IMR-90 (cell line): Measurements from ENCODE around the gene ARHGEF38. TPM values are rescaled to one million over a fixed set of nuclear protein-coding genes. Genes with fewer than 3 reads are reported as not detected.

Experiments
- ATAC-seq: fragments of 200-7000 bp; cut with Tn5 transposase; 2 replicates; pipeline ENCODE4 v1.9.1; 2020; ENCODE audit warnings: low read depth, mild to moderate bottlenecking, moderate library complexity
- BruUV-seq: library from RNA; stranded (reverse); fragments of 400-500 nt; replicated peaks from 2 replicates; lab custom pipeline; 2021; lab: Mats Ljungman, UMichigan
- CTCF ChIA-PET: fragments of 300-600 bp; formaldehyde crosslinking; extraction: SDS; loops from one replicate; lab custom pipeline; 2021; ENCODE audit warnings: antibody characterized with exemption; lab: Yijun Ruan, JAX
- POLR2A ChIA-PET: fragments of 300-600 bp; sonication (Branson Sonifier 250); formaldehyde crosslinking; loops from one replicate; lab custom pipeline; 2022; ENCODE audit warnings: antibody characterized with exemption; ENCODE audit not compliant: unreplicated experiment; lab: Charles Lee
- DNase-seq: peaks from one replicate; pipeline ENCODE4 v3.0.0; 2013
- H2AFZ ChIP-seq: replicated peaks from 2 replicates; pipeline ENCODE3; 2013; ENCODE audit warnings: low read length, mild to moderate bottlenecking; ENCODE audit not compliant: poor library complexity
- H2AK5ac ChIP-seq: 2 replicates; pipeline ENCODE4 v1.6.1; 2013; ENCODE audit warnings: low read depth, low read length, inconsistent platforms
- H2AK9ac ChIP-seq: replicated peaks from 2 replicates; pipeline ENCODE3; 2013; ENCODE audit warnings: mild to moderate bottlenecking, low read depth, low read length, moderate library complexity; ENCODE audit not compliant: poor library complexity
- H2BK120ac ChIP-seq: 2 replicates; pipeline ENCODE4 v1.6.1; 2013; ENCODE audit warnings: low read depth, low read length, inconsistent platforms
- H2BK15ac ChIP-seq: 3 replicates; pipeline ENCODE4 v1.6.1; 2013; ENCODE audit warnings: low read depth, low read length, inconsistent platforms
- H2BK20ac ChIP-seq: 2 replicates; pipeline ENCODE4 v1.6.1; 2013; ENCODE audit warnings: low read depth, mild to moderate bottlenecking, inconsistent platforms, low read length, moderate library complexity
- H2BK5ac ChIP-seq: 2 replicates; pipeline ENCODE4 v1.6.1; 2013; ENCODE audit warnings: mild to moderate bottlenecking, low read depth, low read length, inconsistent platforms; ENCODE audit not compliant: poor library complexity, severe bottlenecking
- H3K14ac ChIP-seq: replicated peaks from 2 replicates; pipeline ENCODE4 v1.6.1; 2013; ENCODE audit warnings: low read depth, low read length, inconsistent platforms
- H3K18ac ChIP-seq: 2 replicates; pipeline ENCODE4 v1.6.1; 2013; ENCODE audit warnings: low read depth, low read length, control low read depth
- H3K23ac ChIP-seq: 2 replicates; pipeline ENCODE4 v1.6.1; 2013; ENCODE audit warnings: low read depth, low read length, inconsistent platforms
- H3K27ac ChIP-seq: 2 replicates; pipeline ENCODE4 v1.5.1; 2013; ENCODE audit warnings: mild to moderate bottlenecking, control low read depth, low read length; ENCODE audit not compliant: insufficient read depth
- H3K27me3 ChIP-seq: 2 replicates; pipeline ENCODE4 v1.6.1; 2013; ENCODE audit warnings: low read length; ENCODE audit not compliant: control insufficient read depth, insufficient read depth
- H3K36me3 ChIP-seq: 2 replicates; pipeline ENCODE4 v1.6.1; 2013; ENCODE audit warnings: low read length, mixed read lengths; ENCODE audit not compliant: control insufficient read depth, insufficient read depth
- H3K4ac ChIP-seq: 2 replicates; pipeline ENCODE4 v1.6.1; 2013; ENCODE audit warnings: low read depth, low read length, inconsistent platforms
- H3K4me1 ChIP-seq: 2 replicates; pipeline ENCODE4 v1.6.1; 2013; ENCODE audit warnings: low read length, mixed read lengths; ENCODE audit not compliant: control insufficient read depth, insufficient read depth
- H3K4me2 ChIP-seq: 2 replicates; pipeline ENCODE4 v1.6.1; 2013; ENCODE audit warnings: low read depth, mild to moderate bottlenecking, control low read depth, low read length, moderate library complexity
- H3K4me3 ChIP-seq: 2 replicates; pipeline ENCODE4 v1.5.1; 2013; ENCODE audit warnings: low read depth, mild to moderate bottlenecking, control low read depth, low read length, moderate library complexity; ENCODE audit not compliant: insufficient read depth
- H3K56ac ChIP-seq: 2 replicates; pipeline ENCODE4 v1.6.1; 2013; ENCODE audit warnings: low read length, inconsistent platforms; ENCODE audit not compliant: insufficient read depth; ENCODE audit errors: extremely low read depth
- H3K79me1 ChIP-seq, 2 experiments: 2 replicates each; pipeline ENCODE4 v1.6.1; 2013; ENCODE audit warnings: low read length in 2 of 2, inconsistent platforms in 1 of 2, low read depth in 1 of 2
- H3K9ac ChIP-seq: 2 replicates; pipeline ENCODE4 v1.6.1; 2013; ENCODE audit warnings: low read depth, low read length, control low read depth
- H3K9me1 ChIP-seq: 2 replicates; pipeline ENCODE4 v1.6.1; 2013; ENCODE audit warnings: low read length, inconsistent platforms; ENCODE audit not compliant: insufficient read depth
- H3K9me3 ChIP-seq: 2 replicates; pipeline ENCODE4 v1.6.1; 2013; ENCODE audit warnings: low read length; ENCODE audit not compliant: control insufficient read depth, insufficient read depth
- H4K20me1 ChIP-seq: 2 replicates; pipeline ENCODE4 v1.6.1; 2013; ENCODE audit warnings: low read length, inconsistent platforms; ENCODE audit not compliant: insufficient read depth
- H4K5ac ChIP-seq: 2 replicates; pipeline ENCODE4 v1.6.1; 2013; ENCODE audit warnings: mild to moderate bottlenecking, low read depth, low read length, control low read depth
- H4K8ac ChIP-seq, 2 experiments: 2 replicates each; pipeline ENCODE4 v1.6.1; 2013; ENCODE audit warnings: low read depth in 2 of 2, low read length in 2 of 2, control low read depth in 1 of 2, inconsistent platforms in 1 of 2
- H4K91ac ChIP-seq: 2 replicates; pipeline ENCODE4 v1.6.1; 2013; ENCODE audit warnings: low read depth, low read length, inconsistent platforms; ENCODE audit not compliant: insufficient read depth
- FOS ChIP-seq: fragments of 150-350 bp; IDR thresholded peaks from 2 replicates; pipeline ENCODE4 v1.6.1; 2016; ENCODE audit warnings: low read depth, low read length
- NFE2L2 ChIP-seq: fragments of 150-350 bp; IDR thresholded peaks from 2 replicates; pipeline ENCODE4 v1.6.1; 2016; ENCODE audit warnings: low read depth, mild to moderate bottlenecking, low read length
- WGBS, 2 experiments: methylation state at CpG; one replicate each; pipeline versions ENCODE4 v1.1.5 to v1.1.7; 2013; ENCODE audit warnings: missing lambda C conversion rate in 2 of 2; ENCODE audit not compliant: insufficient read length in 1 of 2; ENCODE audit errors: extremely low coverage in 2 of 2; 5-methylcytosine and 5-hydroxymethylcytosine counted together
- dilution Hi-C: fragments of 300-500 bp; cut with HindIII; formaldehyde crosslinking; loops from one replicate; pipeline ENCODE4 v1.14.3; 2018; ENCODE audit warnings: low sequenced_read_pairs; ENCODE audit not compliant: unreplicated experiment
- in situ Hi-C: fragments of 300-500 bp; cut with MboI; formaldehyde crosslinking; loops from 3 replicates; pipeline ENCODE4 v1.14.3; 2019; ENCODE audit warnings: low sequenced_read_pairs, inconsistent platforms, mixed read lengths
- intact Hi-C: fragments of 100-400 bp; cut with micrococcal nuclease; formaldehyde crosslinking; loops from 2 replicates; pipeline ENCODE4 v1.10.0; 2022
- polyA plus RNA-seq, 3 experiments: library from polyadenylated mRNA; depleted of rRNA; stranded (reverse); fragments of >200 nt; gene quantifications; 2 replicates each; pipeline ENCODE4 v1.2.3, GENCODE V29; 2012; ENCODE audit warnings: low replicate concordance in 1 of 3
- total RNA-seq: library from RNA; depleted of rRNA; stranded (reverse); fragments of >200 nt; gene quantifications from 2 replicates; pipeline ENCODE4 v1.2.3, GENCODE V29; 2012

The ARHGEF38 gene
- total and polyA plus RNA-seq, 2 of the 4 experiments (the other 2 are of a cell fraction): not detected

- Histone ChIP-seq H4K8ac (no peak overlapping the region), H2BK5ac (no peak overlapping the region), H2AK9ac (no peak overlapping the region), H2BK15ac (no peak overlapping the region), H3K4me3 (no peak overlapping the region), H2AFZ (no peak overlapping the region), H2AK5ac (no peak overlapping the region), H3K9me3 (no peaks in the 10 kb centered on the region), H3K9ac (no peak overlapping the region), H3K36me3 (no peaks in the 10 kb centered on the region), H4K91ac (no peak overlapping the region), H3K14ac (no peak overlapping the region), H3K4ac (no peak overlapping the region), H3K9me1 (no peaks in the 10 kb centered on the region), H3K4me1 (no peaks in the 10 kb centered on the region), H3K4me2 (no peak overlapping the region), H3K23ac (no peak overlapping the region), H4K20me1 (no peaks in the 10 kb centered on the region), H2BK20ac (no peak overlapping the region), H3K79me1 (no peaks in the 10 kb centered on the region), H3K56ac (no peak overlapping the region), H3K18ac (no peak overlapping the region), H4K5ac (no peak overlapping the region), H3K27me3 (no peaks in the 10 kb centered on the region), H2BK120ac (no peak overlapping the region), H3K27ac (no peak overlapping the region)
- dilution Hi-C loops: no loop called here
- TF ChIP-seq FOS: no peak
- TF ChIP-seq NFE2L2: no peak
- intact Hi-C loops: no loop called here
- BruUV-seq: no TSS peak
- POLR2A ChIA-PET: no interaction called here
- CTCF ChIA-PET: no interaction called here
- DNase-seq (peak; percentile 40), ATAC-seq (peak; percentile 48)
- WGBS, 2 experiments: 0% methylated on average over 1 of the region's 4 CpGs; no CpG with 5 or more reads in 1 of the 2 experiments
- in situ Hi-C loops: no loop called here
Measured at GRCh38 chr4:105624530-105624929, 72.1 kb downstream of the ARHGEF38 start.
